Activated CD4-positive, CD25-positive, alpha-beta regulatory T cell treated with anti-CD3 and anti-CD28 coated beads, Interleukin-2, amount 50 U/mL, for 24 hours (primary cell): Measurements from ENCODE around the gene IGFBP7.
"Not testable (repeated sequence)": the region's sequence is repeated elsewhere in the genome, so short reads cannot be mapped to it uniquely, and the experiment has no call there.

Experiments used
- ATAC-seq, 2 donors: fragments of 150-1000 bp; cut with Tn5 transposase; one replicate each; pipeline ENCODE4 v1.10.0; 2021; ENCODE audit warnings: mild to moderate bottlenecking in 1 of 2, moderate library complexity in 1 of 2

Gene IGFBP7

DNA sequence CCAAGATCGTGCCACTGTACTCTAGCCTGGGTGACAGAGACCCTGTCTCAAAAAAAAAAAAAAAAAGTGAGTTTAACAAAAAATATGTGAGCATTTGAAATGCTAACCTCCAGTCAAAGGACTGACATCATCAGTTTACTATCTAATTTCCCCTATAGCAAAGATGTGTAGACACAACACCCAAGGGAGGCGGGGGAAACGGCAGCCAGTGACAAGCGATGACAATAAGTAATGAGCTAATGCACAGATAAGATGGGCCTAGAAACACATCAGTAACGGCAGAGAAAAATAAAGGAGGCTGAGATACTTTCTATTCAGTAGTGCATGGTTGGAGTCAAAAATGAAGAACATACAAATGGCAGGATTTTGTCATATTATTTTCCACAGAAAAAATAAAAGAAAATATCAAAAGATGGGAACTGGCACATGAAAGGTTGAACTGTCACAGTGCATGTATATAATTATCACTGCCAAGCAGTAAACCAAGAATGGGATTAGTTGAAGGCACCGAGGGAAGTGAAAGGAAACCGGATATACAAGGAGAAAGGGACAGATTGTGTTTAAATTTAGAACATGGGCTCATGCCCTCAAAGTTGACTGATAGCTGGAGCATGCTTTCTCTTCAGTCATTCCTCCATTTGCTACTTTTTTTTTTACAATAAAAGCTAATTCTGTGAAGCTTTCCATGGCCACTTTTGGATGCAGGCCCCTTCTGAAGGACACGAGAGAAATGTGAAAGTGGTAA is 41.8 kb downstream of the IGFBP7 start:
- no peak for ATAC-seq

DNA sequence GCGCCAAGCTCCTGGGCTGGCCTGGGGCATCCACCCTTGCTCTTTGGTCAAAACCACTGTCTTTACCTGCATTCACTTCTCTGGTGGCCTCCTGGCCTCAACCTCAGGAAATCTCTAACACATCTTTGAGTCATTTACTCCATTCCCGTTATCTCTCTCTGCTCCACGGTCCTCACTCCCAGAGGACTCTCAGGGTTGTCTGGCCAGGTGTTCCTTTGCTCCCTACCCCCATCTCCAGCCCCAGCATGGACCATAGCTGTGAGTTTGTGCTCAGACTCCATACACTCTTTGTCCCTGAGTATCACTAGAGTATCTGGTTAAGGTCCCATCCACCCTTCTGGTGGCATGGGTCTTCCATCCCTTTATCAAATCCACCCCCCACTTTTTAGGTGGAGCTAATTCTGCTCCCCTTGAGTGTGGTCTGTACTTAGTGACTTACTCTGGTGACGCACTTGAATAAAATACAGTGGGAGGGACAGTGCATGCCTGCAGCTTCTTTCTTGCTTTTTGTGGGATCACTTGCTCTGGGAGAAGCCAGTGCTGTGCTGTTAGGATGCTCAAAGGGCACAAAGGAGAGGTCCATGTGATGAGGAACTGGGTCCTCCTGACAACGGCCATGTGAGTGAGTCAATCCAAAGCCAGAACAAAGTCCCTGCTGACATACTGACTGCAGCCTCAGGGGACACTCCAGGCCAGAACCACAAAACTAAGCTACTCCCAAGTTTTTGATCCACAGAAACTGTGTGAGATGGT is 44.3 kb downstream of the IGFBP7 start:
- no peak for ATAC-seq

DNA sequence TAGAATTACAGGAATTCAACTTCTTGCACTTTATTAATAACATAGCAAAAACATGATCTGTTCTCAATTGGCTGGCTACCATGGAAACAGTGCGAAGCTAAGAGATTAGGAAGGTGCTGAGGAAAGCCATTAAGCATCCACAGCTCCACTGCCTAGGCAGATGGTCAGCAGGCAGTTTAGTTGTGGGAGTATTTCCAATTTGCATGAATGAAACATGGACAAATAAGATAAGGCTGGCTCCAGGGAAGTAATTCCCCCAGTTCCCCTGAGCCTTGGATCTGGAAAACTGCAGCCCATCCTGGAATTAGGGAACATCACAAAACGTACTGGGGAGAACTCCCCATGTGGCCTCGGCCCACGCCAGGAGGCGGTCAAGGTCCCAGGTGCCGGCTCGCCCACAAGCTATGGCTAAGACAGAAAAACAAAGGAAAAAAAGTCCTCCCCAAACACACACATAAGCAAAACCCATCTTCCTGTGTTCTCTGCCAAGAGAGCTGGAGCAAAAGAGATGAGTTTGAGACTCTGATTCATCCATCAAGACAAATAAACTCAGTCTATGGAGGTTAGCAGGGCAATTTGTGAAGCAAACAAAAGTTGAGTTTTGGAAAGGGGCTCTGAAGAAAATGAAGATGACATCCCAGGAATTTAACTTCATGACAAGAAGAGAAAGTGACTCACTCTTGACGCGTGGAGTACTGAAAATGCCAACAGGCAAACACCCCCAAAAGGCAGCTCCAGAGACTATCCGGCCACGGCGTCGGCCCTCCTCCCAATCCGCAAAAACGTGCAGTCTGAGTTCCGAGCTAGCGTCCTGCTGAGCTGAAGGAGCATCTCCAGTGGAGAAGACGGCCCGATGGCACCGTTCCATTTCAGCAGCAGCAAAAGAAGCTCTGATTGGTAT is 45.1 kb downstream of the IGFBP7 start:
- no peak for ATAC-seq

DNA sequence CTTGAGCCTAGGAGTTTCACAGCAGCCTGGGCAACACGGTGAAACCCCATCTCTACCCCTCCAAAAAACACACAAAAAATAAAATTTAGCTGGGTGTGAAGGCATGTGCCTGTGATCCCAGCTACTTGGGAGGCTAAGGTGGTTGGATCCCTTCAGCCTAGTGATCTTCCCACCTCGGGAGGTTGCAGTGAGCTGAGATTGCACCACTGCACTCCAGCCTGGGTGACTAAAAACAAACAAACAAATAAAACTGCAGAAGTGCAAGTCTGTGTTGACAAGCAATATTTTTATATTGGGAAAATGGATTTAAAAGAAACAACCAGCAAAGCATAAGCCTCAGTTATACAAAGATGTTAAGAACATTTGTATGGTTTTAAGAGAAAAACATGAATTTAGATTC is 46.1 kb downstream of the IGFBP7 start:
- ATAC-seq: no peak

DNA sequence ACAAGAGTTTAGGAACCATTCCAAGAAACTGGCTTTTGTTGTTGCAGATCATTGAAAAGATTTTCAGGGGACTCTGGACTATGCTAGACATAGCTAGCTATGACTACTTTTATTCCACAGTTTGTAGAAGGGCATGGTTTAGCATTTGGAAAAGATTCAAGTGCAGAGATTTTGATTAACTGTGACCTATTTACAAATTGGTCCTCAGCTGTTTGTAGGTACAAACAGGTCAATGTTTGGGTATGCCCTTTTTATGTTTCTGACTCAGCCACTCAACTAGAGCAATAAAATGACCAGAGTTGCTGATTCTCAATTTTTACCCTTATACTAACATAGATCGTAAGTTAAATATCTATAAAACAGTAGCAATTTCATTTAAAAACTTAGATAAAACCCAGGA is 46.7 kb downstream of the IGFBP7 start:
- ATAC-seq: no peak

DNA sequence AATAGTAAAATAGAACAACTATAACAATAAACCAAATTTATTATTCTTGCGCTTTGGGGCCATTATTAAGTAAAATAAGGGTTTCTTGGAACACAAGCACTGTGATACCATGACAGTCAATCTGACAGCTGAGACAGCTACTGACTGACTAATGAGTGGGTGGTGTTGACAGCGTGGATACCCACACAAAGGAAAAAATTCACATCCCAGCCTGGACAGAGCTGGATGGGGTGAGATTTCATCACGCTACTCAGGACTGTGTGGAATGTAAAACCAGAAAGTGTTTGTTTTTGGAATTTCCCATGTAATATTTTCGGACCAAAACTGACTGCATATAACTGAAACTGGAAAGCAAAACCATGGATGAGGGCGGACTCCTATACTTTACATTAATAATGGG is 48.8 kb downstream of the IGFBP7 start:
- ATAC-seq: no peak

DNA sequence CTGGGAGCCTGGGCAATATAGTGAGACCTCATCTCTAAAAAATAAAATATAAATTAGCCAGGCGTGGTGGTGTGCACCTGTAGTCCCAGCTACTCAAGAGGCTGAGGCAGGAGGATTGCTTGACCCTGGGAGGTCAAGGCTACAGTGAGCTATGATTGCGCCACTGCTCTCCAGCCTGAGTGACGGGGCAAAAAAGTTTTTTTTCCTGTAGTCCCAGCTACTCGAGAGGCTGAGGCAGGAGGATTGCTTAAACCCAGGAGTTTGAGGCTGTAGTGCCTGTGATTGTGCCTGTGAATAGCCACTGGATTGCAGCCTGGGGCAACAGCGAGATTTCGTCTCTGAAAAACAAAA is 49.5 kb downstream of the IGFBP7 start:
- ATAC-seq: not testable (repeated sequence)

DNA sequence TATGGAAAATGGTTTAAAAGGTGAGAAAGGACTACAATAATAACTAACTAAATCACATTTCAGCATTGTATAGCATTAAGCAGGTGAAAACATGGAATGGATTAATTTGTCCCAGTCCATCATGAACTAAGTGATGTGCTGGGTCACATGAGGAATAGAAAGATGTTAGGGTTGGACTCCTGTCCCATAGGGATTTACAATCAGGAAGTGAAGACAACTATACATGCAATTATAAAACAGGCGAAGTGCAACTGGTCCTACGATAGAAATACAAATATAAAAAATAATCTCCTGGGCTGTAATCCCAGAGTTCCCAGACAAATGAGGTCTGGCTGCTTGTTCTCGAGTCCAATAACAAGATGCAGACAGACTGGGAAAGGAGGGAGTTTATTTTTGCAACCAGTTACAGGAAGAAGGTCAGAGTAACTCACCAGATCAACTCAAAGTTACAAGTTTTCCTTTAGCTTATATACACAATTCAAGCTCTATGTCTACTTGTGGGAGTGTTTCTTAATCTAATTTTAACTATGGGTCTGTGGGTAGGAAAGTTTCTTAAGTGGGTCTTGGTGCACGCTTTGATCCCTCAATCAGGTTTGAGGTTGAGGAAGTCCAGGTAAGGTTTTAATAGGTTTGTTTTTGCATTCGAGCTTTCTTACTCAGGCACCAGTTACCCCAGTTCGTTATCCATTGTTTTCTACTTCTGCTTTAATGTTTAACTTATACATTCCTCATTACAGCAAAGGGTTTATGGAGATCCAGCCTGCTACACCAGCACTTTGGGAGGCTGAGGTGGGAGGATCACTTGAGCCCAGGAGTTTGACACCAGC is 50.1 kb downstream of the IGFBP7 start:
- ATAC-seq: no peak

DNA sequence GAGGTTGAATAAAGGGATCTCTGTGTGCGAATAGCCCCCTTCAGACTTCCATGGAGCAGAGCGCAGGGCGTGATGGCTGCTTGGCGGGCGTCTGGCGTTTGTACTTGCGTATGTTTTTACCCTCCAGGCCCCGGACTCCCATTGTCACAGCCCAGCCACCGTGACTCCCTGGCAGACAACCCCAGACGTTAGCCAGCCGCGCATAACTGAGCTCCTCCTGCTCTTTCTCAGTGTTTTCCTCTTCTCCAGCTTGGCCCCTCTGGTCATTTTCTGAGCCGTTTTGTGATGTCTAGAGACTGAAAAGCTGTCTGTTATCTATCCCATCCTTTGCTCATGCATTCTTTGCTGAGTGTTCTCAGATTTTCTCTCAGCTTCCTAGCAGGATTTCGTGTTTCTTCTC is 54.3 kb downstream of the IGFBP7 start:
- ATAC-seq: no peak

DNA sequence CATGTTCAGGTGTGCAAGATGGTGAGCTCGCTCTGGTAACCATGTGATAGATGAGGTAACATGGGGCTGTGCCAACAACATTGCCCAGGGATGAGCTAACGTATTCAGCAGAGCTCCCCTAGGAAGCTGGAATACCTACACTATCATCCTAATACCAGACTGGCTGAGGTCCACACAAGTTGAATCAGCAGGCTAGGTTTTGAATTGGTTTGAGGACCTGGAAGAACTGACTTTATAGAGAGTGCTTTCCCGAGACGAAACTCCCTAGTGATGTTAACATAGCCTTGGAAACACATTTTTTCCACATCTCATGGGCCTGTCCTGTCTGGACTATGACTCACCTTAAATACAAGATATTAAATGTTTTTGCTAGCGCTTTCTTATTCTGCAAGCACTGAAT is 56.7 kb downstream of the IGFBP7 start:
- ATAC-seq: no peak

DNA sequence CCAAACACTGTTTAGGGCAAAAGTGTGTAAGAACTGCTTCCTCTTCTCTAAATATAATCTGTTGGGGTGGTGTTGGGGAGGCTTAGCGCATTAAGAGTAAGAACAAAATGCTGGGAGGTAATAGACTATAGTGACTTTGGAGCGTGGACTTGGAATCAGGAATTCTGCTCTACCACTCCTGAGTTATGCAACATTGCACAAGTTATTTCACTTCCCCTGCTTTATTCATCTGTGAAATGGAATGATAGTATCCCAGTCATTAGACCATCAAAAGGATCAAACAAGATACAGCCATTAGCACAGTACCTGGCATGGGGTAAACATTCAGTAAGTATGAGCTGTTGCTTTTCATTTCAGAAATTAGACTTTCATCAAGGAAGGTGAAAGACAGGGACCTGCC is 58.7 kb downstream of the IGFBP7 start:
- ATAC-seq: no peak

DNA sequence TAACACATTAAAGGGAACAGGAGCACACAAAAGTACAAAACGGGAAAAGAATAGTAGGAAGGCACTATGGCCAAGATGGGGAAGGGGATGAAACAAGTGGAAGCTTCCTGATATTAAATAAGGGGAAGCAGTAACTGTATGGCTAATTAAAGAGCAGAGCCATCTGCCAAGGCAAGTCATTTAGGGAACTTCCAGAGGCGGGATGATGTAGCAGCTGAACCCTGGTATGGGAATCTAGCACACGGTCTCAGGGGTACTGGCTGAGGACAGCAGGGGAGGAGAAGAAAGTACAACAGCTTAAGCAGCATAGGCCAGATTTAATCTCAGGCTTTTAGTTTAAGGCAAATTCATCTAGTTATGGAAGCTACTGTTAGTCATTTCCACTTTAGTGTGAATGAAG is 59.1 kb downstream of the IGFBP7 start:
- no peak for ATAC-seq

DNA sequence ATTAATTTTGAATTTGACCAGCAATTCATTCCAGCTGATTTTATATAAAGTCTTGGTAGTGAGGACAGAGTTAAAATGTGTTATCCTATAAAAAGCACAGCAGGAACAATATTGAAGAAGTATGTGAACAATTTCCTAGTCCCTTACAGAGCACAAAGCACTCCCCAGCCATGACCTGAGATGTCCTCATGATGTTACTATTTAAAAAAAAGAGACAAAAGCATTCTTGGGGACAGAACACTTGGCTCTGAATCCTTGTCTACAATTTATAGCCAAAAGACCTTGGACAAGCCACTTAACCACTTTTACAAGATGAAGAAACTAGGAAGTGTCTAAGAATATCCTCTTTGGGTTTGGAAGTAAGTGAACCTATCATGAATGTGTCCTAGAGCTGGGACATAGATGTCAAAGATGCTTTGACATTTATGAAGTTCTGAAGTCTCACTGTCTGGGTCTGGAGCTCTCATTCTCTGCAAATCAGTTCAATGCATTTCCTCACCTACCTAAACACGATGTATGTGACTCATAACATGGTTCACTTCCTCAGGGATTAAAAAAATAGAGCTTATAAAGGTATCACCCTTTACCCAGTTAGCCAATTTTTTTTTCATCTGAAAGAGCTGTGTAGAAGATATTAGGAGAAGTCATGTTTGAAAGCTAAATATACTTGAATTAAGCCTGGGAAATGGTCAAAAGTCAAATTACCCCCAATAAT is 61.4 kb downstream of the IGFBP7 start:
- no peak for ATAC-seq

DNA sequence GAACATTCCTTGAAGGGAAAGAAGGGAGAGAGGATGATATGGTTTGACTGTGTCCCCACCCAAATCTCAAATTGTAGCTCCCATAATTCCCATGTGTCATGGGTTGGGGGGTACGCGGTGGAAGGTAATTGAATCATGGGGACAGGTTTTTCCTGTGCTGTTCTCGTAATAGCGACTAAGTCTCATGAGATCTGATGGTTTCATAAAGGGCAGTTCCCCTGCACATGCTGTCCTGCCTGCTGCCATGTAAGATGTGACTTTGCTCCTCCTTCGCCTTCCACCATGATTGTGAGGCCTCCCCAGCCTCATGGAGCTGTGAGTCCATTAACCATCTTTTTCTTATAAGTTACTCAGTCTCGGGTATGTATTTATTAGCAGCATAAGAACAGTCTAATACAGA is 63.1 kb downstream of the IGFBP7 start:
- ATAC-seq: not testable (repeated sequence)

DNA sequence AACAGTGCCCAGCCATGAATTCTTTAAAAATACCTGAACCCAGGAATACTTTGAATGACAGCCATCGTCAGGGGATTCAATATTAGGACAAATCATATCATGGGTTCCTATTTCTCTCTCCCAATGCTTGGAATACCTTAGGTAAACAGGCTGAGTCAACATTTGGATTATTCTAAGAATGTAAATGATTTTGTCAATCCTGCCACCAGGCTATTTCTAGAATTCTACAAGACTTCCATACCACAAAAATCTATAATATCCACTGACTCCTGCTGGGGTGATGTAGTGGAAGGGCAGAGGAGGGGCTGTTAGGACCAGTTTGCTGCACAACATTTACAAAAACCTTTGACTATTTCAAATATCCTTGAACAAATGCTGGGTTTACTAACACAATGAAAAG is 65.2 kb downstream of the IGFBP7 start:
- ATAC-seq: no peak

DNA sequence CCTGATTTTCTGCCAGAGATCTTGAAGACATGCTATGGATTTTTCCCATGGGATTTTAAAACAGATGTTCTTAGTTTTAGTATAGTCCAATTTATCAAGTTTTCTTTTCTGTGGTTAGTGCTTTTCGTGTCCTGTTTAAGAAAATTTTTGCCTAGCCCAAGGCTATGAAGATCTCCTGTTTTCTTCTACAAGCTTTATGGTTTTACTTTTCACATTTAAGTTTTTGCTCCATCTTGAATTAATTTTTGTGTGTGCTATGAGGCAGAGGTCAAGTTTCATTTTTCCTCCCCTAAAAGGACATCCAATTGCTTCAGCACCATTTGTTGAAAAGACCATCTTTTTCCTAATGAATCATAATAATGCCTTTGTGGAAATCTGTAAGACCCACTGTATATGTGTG is 65.9 kb downstream of the IGFBP7 start:
- no peak for ATAC-seq

DNA sequence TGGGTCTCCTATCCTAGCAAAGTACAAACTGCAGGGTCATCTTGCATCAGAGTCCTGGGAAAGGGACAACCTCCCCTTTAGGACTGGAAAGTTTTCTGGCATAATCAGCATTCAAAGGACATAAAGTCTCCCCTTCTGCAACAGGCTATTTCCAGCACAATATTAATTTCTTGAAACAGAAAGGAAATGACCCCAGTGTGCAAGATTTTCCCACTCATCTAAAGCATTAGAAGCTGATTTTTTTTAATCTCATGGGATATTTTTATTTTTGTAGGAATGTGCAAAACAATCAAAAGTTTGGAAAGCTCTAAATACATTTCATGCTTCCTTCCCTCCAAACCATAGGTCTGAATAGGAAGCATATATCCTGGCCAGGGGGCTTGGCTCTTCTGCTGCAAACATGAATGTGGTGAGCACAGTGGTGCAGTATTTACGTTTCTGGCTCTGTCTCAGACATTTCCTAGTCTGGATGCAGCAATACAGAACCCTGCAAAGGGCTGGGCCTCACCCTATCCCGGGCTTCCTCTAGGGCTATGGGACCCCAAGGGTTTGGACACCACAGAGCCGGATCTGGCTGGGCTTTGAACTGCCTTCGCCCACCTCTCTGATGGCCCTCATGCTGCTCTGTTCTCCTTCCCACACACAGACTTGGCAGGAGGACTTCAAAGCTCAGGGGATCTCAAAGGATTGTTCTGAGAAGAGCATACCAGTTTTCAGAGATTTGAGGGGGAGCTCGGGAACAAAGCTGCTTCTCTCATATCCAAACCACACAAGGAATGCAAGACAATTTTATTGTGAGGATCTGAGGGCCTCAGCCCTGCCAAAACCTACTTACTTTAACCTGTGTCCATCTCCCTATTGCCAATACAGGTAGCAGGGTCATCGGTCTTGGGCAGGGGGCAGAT is 66.6 kb downstream of the IGFBP7 start:
- ATAC-seq: no peak

DNA sequence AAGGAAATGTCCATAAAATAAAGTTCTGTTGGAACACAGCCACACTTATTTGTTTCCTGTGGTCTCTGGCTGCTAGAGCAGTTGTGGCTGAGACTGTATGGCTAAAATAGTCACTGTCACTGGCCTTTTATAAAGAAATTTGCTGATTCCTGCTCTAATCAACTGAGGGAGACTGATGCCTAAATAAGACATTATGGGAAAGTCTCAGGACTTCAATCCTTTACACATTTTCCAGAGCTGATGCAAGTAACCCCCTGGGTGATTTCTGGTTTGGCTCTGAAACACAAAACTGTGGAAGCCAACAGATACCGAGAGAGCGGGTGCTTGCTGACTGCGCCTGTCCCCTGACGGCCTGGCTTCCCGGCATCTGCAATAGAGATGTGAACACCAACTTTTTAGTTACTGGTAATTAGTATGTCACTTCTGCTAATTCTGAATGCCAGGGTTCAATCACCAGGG is 67.4 kb downstream of the IGFBP7 start:
- no peak for ATAC-seq

DNA sequence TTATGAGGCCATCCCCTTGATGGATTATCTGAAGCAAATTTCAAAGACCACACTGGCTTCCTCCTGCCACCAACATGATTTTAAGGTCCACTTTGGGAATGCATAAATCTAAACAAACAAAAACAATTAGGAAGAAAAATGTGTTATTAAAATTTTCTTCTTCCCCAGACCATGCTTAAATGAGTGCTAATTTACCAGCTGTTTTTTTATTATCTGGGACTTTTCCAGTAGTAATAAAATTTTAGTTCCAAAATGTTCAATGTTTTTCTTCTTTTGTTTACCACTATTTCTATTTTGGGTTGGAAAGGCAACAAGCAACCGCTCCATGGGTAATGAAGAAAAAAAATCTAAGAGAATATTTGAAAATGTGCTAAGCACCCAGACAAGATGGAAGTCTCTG is 69.2 kb downstream of the IGFBP7 start:
- ATAC-seq: no peak

DNA sequence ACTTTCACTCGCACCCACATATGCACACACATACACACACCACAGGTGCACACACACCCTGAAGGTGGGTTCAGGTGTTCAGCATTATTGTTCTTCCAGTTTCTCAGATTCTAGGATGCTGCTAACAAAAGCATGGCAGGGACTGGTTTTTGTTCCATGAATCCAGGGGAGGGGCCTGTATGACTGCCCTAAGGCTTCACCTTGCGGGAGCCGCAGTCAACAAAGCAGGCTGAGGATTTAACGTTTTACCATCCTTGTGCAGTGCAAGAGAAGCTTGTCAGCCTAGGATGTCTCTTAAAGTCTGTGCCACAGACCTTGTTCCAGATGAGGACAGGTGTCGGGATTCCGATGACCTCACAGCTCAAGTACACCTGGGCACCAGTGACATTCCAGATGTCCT is 69.7 kb downstream of the IGFBP7 start:
- no peak for ATAC-seq

DNA sequence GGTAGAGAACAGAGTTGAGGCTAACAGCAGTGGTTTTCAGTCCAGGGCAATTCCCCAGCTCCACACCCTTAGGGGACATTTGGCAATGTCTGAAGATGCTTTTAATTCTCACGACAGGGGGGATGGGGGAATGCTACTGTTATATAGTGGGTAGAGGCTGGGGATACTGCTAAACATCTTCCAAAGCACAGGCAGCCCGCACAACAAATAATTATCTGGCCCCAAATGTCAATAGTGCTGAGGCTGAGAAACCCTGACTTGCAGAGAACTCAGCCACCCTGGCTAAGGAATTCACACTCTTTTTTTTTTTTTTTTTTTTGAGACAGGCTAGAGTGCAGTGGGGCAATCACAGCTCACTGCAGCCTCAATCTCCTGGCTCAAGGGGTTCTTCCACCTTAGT is 70.8 kb downstream of the IGFBP7 start:
- no peak for ATAC-seq
